SK-N-SH (cell line): Measurements from ENCODE around the gene PROSER2. TPM values are rescaled to one million over a fixed set of nuclear protein-coding genes. Genes with fewer than 3 reads are reported as not detected.

Source experiments
- CTCF ChIA-PET: fragments of 300-600, 350-600 bp; formaldehyde crosslinking; extraction: SDS; loops from one replicate; lab custom pipeline; 2021; lab: Yijun Ruan, JAX
- POLR2A ChIA-PET: fragments of 350-600 bp; sonication (Branson Sonifier 250); formaldehyde crosslinking; extraction: SDS; loops from one replicate; lab custom pipeline; 2020; ENCODE audit warnings: antibody characterized with exemption, inconsistent platforms; lab: Yijun Ruan, JAX
- DNase-seq: peaks from one replicate; pipeline ENCODE4 v3.0.0; 2012
- H2AFZ ChIP-seq: fragments of 200-600 bp; sonication (generic); 2 replicates; pipeline ENCODE4 v1.8.1; 2016; ENCODE audit warnings: antibody characterized with exemption, mild to moderate bottlenecking, low read depth
- H3F3A ChIP-seq: fragments of 200-600 bp; sonication (generic); replicated peaks from 2 replicates; pipeline ENCODE3; 2016; ENCODE audit warnings: antibody characterized with exemption, mild to moderate bottlenecking; ENCODE audit not compliant: insufficient read depth
- H3K27ac ChIP-seq, 2 experiments: fragments of 200-500 bp in 1 of 2; fragments of 200-600 bp in 1 of 2; sonication (Bioruptor generic) in 1 of 2; sonication (generic), shearing (Covaris generic) in 1 of 2; 2 replicates each; pipeline versions ENCODE4 v1.5.1 to v1.6.1; 2014 to 2016; ENCODE audit warnings: low read depth in 2 of 2, inconsistent platforms in 1 of 2, low read length in 1 of 2, mild to moderate bottlenecking in 1 of 2, mixed read lengths in 1 of 2
- H3K27me3 ChIP-seq: fragments of 200-600 bp; sonication (generic), shearing (Covaris generic); 2 replicates; pipeline ENCODE4 v1.6.1; 2016; ENCODE audit warnings: mixed run types; ENCODE audit not compliant: insufficient read depth
- H3K36me3 ChIP-seq, 2 experiments: fragments of 200-500 bp in 1 of 2; fragments of 200-600 bp in 1 of 2; sonication (Bioruptor generic) in 1 of 2; sonication (generic) in 1 of 2; replicated peaks in 1 of 2; 2 replicates each; pipeline versions ENCODE3 to v1.5.1; 2014 to 2016; ENCODE audit warnings: low read length in 1 of 2, mild to moderate bottlenecking in 1 of 2; ENCODE audit not compliant: insufficient read depth in 2 of 2, control insufficient read depth in 1 of 2
- H3K4me1 ChIP-seq, 2 experiments: fragments of 200-500 bp in 1 of 2; fragments of 200-600 bp in 1 of 2; sonication (Bioruptor generic) in 1 of 2; sonication (generic), shearing (Covaris generic) in 1 of 2; 2 replicates each; pipeline versions ENCODE4 v1.5.1 to v1.6.1; 2014 to 2016; ENCODE audit warnings: low read depth in 1 of 2, low read length in 1 of 2, mixed run types in 1 of 2; ENCODE audit not compliant: insufficient read depth in 2 of 2, control insufficient read depth in 1 of 2
- H3K4me2 ChIP-seq: fragments of 200-600 bp; sonication (generic), shearing (Covaris generic); 2 replicates; pipeline ENCODE4 v1.6.1; 2017; ENCODE audit warnings: mixed run types
- H3K4me3 ChIP-seq, 2 experiments: fragments of 200-500 bp in 1 of 2; fragments of 200-600 bp in 1 of 2; sonication (Bioruptor generic) in 1 of 2; sonication (generic), shearing (Covaris generic) in 1 of 2; 2 replicates each; pipeline versions ENCODE4 v1.5.1 to v1.8.1; 2014 to 2016; ENCODE audit warnings: low read depth in 2 of 2, inconsistent platforms in 1 of 2, low read length in 1 of 2, mild to moderate bottlenecking in 1 of 2, mixed read lengths in 1 of 2, moderate library complexity in 1 of 2
- H3K79me2 ChIP-seq: fragments of 200-600 bp; sonication (generic); 2 replicates; pipeline ENCODE4 v1.8.1; 2017; ENCODE audit warnings: mild to moderate bottlenecking; ENCODE audit not compliant: insufficient read depth
- H3K9ac ChIP-seq: fragments of 200-600 bp; sonication (generic); 2 replicates; pipeline ENCODE4 v1.6.1; 2017; ENCODE audit warnings: mixed run types
- H3K9me2 ChIP-seq: fragments of 200-600 bp; sonication (generic); 2 replicates; pipeline ENCODE4 v1.6.1; 2017; ENCODE audit warnings: mixed run types
- H3K9me3 ChIP-seq: fragments of 200-600 bp; sonication (generic); 2 replicates; pipeline ENCODE4 v1.6.1; 2017; ENCODE audit warnings: mixed run types, mild to moderate bottlenecking, moderate library complexity
- H4K20me1 ChIP-seq: fragments of 200-600 bp; sonication (generic); 2 replicates; pipeline ENCODE4 v1.6.1; 2017; ENCODE audit warnings: mild to moderate bottlenecking, mixed run types; ENCODE audit not compliant: insufficient read depth
- GABPA ChIP-seq: IDR thresholded peaks from 2 replicates; pipeline ENCODE4 v1.4.0; 2012; ENCODE audit warnings: low read depth, mild to moderate bottlenecking
- IRF3 ChIP-seq: fragments of 150-350 bp; IDR thresholded peaks from 2 replicates; pipeline ENCODE4 v1.6.1; 2016; ENCODE audit warnings: mild to moderate bottlenecking, low read depth, low read length
- JUND ChIP-seq: IDR thresholded peaks from 2 replicates; pipeline ENCODE4 v1.4.0; 2012
- MEF2A ChIP-seq: IDR thresholded peaks from 2 replicates; pipeline ENCODE4 v1.4.0; 2012; ENCODE audit warnings: low read depth, borderline replicate concordance
- MXI1 ChIP-seq: IDR thresholded peaks from 2 replicates; pipeline ENCODE4 v1.6.1; 2012; ENCODE audit warnings: mild to moderate bottlenecking, low read depth, low read length, improper control_type of control experiment
- NFIC ChIP-seq: IDR thresholded peaks from 2 replicates; pipeline ENCODE4 v1.4.0; 2012; ENCODE audit warnings: borderline replicate concordance
- NRF1 ChIP-seq: IDR thresholded peaks from 2 replicates; pipeline ENCODE4 v1.6.1; 2012; ENCODE audit warnings: low read depth, mild to moderate bottlenecking, low read length
- PBX3 ChIP-seq: IDR thresholded peaks from 2 replicates; pipeline ENCODE4; 2012
- POLR2AphosphoS5 ChIP-seq: IDR thresholded peaks from 2 replicates; pipeline ENCODE4 v1.6.1; 2012; ENCODE audit warnings: low read depth, low read length
- REST ChIP-seq: IDR thresholded peaks from 2 replicates; pipeline ENCODE4 v1.6.1; 2012; ENCODE audit warnings: mild to moderate bottlenecking, low read depth, low read length, moderate library complexity
- RFX5 ChIP-seq: IDR thresholded peaks from 2 replicates; pipeline ENCODE4 v1.6.1; 2012; ENCODE audit warnings: mild to moderate bottlenecking, improper control_type of control experiment, low read length
- SIN3A ChIP-seq: IDR thresholded peaks from 2 replicates; pipeline ENCODE4 v1.6.1; 2012; ENCODE audit warnings: low read depth, mild to moderate bottlenecking, low read length, moderate library complexity, borderline replicate concordance
- TCF12 ChIP-seq: IDR thresholded peaks from 2 replicates; pipeline ENCODE4 v1.4.0; 2012
- TEAD4 ChIP-seq: IDR thresholded peaks from 2 replicates; pipeline ENCODE4 v1.4.0; 2012; ENCODE audit warnings: mild to moderate bottlenecking, borderline replicate concordance; ENCODE audit not compliant: insufficient read depth
- YY1 ChIP-seq: IDR thresholded peaks from 2 replicates; pipeline ENCODE4 v1.4.0; 2012; ENCODE audit warnings: low read depth, mild to moderate bottlenecking
- WGBS: methylation state at CpG from one replicate; pipeline ENCODE4 v1.1.6; 2017; ENCODE audit warnings: low lambda C conversion rate; 5-methylcytosine and 5-hydroxymethylcytosine counted together
- polyA plus RNA-seq, 3 experiments: library from polyadenylated mRNA; depleted of rRNA; stranded (reverse); fragments of >200 nt; gene quantifications; 2 replicates each; pipeline ENCODE4 v1.2.3, GENCODE V29; 2012

PROSER2 gene
- polyA plus RNA-seq, 1 of the 3 experiments (the other 2 are of a cell fraction) = 0.95 TPM

- ChIA-PET CTCF (interaction anchor here (1.0 kb wide), 1 partner anchor 44 kb away, joined by 3 read pairs; no protein-coding TSS in a partner anchor), POLR2A (no interaction called here)
- WGBS = 69% methylated on average over 3 of the region's 3 CpGs
These were observed 47.1 kb upstream of the PROSER2 start for GRCh38 chr10:11776080-11776479.

More at GRCh38 chr10:11776080-11776479, 47.1 kb upstream of the PROSER2 start:
- Histone ChIP-seq H3K4me1 (no peaks in the 10 kb centered on the region), H3K36me3 (no peaks in the 10 kb centered on the region), H3K79me2 (no peaks in the 10 kb centered on the region), H3F3A (no peaks in the 10 kb centered on the region), H3K4me2 (no peak overlapping the region), H3K9ac (no peak overlapping the region), H4K20me1 (no peaks in the 10 kb centered on the region), H3K9me2 (no peaks in the 10 kb centered on the region), H3K4me3 (no peak overlapping the region), H3K27ac (no peak overlapping the region), H3K9me3 (no peaks in the 10 kb centered on the region), H2AFZ (no peak overlapping the region), H3K27me3 (no peaks in the 10 kb centered on the region)
- TF ChIP-seq JUND (no peak), NRF1 (no peak), TCF12 (no peak), IRF3 (no peak), GABPA (no peak), NFIC (no peak), REST (no peak), MEF2A (no peak), POLR2AphosphoS5 (no peak), PBX3 (no peak), MXI1 (no peak), RFX5 (no peak), TEAD4 (no peak), YY1 (no peak), SIN3A (no peak)
- no peak for DNase-seq
